GM19468 (cell line): Measurements from ENCODE around the gene BCAP31.

Experiments
- ATAC-seq: cut with Tn5 transposase; IDR thresholded peaks from one replicate; pipeline ENCODE4 v1.9.1; 2021; ENCODE audit warnings: mild to moderate bottlenecking, moderate library complexity, moderate number of reproducible peaks; ENCODE audit not compliant: unreplicated experiment; ENCODE audit errors: extremely low read depth

BCAP31 gene

DNA sequence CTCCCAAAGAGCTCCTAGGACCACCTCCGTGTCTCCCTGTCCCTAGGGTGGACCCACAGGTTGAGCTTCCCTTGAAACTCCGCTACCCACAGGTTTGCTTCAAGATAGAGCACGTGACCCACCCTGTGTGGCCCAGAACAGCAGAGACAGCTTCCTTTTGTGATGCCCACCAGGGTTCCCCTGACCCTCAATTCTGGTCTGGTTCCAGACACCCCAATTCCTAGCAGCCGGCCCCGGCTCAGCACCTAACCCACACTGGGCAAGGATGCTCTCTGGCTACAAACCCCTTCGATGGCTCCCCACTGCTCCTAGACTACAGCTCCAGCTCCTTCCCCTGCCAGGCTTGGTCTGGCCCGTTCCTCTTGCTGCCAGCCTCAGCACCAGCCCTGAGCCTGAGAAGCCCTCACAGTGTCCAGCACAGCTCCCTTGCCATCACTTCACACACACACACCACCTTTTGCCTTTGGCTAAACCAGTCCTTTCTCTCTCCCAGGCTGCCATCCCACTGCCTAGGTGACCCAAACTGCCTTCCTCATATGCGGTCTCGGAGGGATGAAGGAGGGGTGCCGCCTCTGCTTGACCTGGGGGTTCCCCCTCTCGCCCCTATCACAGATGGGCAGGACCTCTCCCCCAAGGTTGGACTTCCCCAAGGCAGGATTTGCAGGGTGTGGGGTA, 56.8 kb downstream of the BCAP31 start:
- no peak for ATAC-seq

DNA sequence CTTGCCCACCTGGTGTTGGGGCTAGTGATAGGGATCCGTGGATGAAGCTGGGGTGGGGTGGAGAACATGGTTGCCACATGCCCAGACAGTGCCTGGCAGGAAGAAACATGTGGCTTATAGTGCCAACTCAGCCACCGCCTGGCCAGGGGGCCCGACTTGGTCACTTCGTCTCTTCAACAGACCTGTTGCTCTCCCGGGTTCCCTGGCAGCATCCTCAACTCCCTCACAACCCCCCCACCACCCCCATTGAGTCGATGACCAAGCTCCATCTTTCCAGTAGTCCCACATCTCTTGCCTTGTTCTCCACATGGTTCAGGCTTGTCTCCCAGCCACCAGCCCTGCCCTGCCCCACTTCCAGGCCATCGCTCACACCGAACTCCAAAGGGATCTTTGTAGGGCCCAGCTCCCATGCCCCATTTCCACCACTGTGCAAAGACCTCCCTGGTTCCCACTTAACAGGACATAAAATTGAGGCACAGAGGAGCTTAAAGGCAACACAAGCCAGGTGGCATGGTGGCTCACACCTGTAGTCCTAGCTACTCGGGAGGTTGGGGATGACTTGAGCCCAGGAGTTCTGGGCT, 58.4 kb downstream of the BCAP31 start:
- ATAC-seq = no peak

DNA sequence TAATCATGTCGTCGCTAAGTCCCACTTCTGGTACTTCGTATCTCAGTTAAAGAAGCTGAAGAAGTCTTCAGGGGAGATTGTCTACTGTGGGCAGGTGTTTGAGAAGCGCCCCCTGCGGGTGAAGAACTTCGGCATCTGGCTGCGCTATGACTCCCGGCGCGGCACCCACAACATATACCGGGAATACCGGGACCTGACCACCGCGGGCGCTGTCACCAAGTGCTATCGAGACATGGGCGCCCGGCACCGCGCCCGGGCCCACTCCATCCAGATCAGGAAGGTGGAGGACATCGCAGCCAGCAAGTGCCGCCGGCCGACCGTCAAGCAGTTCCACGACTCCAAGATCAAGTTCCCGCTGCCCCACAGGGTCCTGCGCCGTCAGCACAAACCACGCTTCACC, 61.9 kb downstream of the BCAP31 start:
- no peak for ATAC-seq

DNA sequence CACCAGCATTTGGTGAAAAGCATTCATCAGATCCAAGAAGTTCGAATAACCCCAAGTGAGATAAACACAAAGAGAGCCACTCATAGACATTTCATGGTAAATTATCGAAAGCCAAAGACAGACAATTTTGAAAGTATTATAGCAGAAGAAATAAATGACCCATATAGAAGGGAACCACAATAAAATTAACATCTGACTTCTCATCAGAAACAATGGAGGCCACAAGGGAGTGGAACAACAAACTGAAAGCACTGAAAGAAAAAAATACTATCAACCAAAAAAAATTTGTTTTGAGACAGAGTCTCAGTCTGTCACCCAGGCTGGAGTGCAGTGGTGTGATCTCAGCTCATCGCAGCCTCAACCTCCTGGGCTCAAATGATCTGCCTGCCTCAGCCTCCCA, 64.9 kb downstream of the BCAP31 start:
- no peak for ATAC-seq

DNA sequence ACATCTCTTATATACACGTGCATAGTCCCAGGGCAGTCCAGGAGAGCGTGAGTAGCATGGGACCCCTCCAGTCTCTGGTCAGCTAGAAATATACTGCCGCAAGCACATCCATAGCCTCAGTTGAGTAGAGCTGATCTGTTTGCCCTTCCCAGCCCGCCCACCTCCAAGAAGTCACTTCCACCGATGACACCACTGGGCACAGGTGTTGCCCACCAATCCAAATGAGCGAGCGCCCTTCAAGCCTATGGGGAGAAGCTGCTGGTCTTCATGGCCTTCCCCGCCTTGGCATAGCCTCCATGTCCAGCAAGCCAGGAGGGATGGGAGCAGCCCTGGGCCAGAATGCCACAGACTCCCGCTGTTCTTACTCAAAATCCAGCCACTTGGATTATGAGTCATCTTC, 67.0 kb downstream of the BCAP31 start:
- no peak for ATAC-seq

DNA sequence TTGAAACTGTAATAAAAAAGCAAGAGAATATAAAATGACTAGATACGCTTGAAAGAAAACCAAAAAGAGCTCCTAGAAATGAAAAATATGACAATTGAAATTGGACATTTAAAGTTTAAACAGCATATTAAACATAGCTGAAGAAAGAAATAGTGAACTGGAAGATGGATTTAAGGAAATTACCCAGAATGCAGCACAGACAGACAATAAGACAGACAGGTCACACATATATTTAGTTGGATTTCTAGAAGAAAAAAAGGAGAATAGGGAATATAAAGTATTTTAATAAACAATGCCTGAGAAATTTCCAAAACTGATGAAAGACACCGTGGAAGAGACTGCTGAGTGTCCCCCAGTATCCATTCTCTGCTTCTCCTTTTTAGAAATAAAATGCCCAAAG, 70.6 kb downstream of the BCAP31 start:
- no peak for ATAC-seq

DNA sequence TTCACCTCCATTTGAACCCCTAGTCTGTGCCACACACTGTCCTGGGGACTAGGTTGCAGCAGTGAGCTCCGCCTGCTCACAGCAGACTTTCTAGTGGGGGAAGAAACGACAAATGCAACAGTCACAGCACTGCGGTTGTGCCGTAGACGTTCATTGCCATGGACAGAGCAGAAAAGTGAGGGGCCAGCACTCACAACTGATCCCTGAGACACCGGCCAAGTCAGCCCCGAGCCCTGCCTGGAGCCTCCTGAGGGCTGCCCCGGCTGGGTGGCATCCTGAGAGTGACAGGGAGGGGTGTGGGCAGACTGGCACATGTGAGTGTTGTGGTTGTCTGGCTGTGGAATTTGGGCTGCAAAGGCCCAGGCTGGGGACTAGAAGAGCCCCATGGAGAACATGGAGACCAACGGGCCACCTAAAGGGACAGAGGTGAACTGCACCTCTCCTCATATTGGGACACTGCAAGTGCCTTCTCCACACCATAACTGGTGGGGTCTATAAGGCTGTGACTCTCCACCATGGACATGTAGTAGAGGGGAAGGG, 72.6 kb downstream of the BCAP31 start:
- no peak for ATAC-seq

DNA sequence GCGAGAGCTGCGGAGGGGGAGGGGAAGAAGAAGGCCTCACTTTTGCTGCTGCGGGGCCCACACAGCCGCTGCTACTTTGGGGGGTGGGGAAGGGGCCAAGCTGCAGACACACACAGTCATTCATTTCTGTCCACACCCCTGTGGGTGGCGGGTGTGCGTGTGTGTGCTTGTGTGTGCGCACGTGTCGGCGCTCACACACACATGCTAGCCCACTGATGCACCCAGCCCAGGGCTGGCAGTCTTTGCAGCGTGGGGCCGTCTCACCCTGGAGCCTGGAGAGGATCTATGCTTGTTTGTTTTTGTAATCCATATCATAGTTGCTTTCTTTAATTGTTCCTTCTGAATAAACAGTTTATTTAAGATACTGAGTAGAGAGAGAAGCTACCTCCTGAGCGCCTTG, 73.2 kb downstream of the BCAP31 start:
- ATAC-seq = no peak
